ENCODE data around the gene OR2T8.

OR2T8 gene

GRCh38 chr1:247919952-247920351 lies at the start of gene OR2T8:
OR2T8 (plus strand) TSS chr1:247920252; CDS start chr1:247921018, 766 bp downstream.
- H3K4me3 ChIP-seq (ENCODE audit: low read depth, low read length): no peak within 1 kb of the TSS
- no peak for DNase-seq (ENCODE audit: low read depth)
- TF ChIP-seq CTCF (conservative IDR thresholded peaks at IDR 0.05; ENCODE audit: low read depth, low read length): no peak

- no peak overlapping the region for H3K4me3 ChIP-seq (ENCODE audit: low read depth, low read length)
- DNase-seq (ENCODE audit: low read depth): no peak
These were observed 36.7 kb upstream of the OR2T8 start for GRCh38 chr1:247883346-247883745.

GRCh38 chr1:247884797-247885413 lies 35.1 kb upstream of the OR2T8 start:
- DNase-seq (ENCODE audit: low read depth): no peak
- TF ChIP-seq CTCF (conservative IDR thresholded peaks at IDR 0.05; ENCODE audit: low read depth, low read length): no peak
- no peak overlapping the region for H3K4me3 ChIP-seq (ENCODE audit: low read depth, low read length)

More at GRCh38 chr1:247883346-247883745, 36.7 kb upstream of the OR2T8 start:
- TF ChIP-seq CTCF (conservative IDR thresholded peaks at IDR 0.05; ENCODE audit: low read depth, low read length): no peak

- no peak for TF ChIP-seq CTCF (conservative IDR thresholded peaks at IDR 0.05; ENCODE audit: low read depth, low read length)
- no peak for DNase-seq (ENCODE audit: low read depth)
- H3K4me3 ChIP-seq (ENCODE audit: low read depth, low read length): no peak within 1 kb of the TSS
These were observed 24.9 kb upstream of the OR2T8 start, which contains the start of gene OR2W3 for GRCh38 chr1:247895163-247895637. OR2W3 (plus strand) TSS chr1:247895587; CDS start chr1:247895587, 0 bp downstream.

- no peak for TF ChIP-seq CTCF (conservative IDR thresholded peaks at IDR 0.05; ENCODE audit: low read depth, low read length)
- no peak for DNase-seq (ENCODE audit: low read depth)
- no peak overlapping the region for H3K4me3 ChIP-seq (ENCODE audit: low read depth, low read length)
These were observed 24.1 kb upstream of the OR2T8 start for GRCh38 chr1:247895976-247896375.

GRCh38 chr1:247904122-247904521 lies 15.9 kb upstream of the OR2T8 start:
- no peak for TF ChIP-seq CTCF (conservative IDR thresholded peaks at IDR 0.05; ENCODE audit: low read depth, low read length)
- no peak for DNase-seq (ENCODE audit: low read depth)
- H3K4me3 ChIP-seq (ENCODE audit: low read depth, low read length): no peak overlapping the region

GRCh38 chr1:247905181-247905580 lies 14.9 kb upstream of the OR2T8 start:
- TF ChIP-seq CTCF (conservative IDR thresholded peaks at IDR 0.05; ENCODE audit: low read depth, low read length): no peak
- no peak for DNase-seq (ENCODE audit: low read depth)
- H3K4me3 ChIP-seq (ENCODE audit: low read depth, low read length): no peak overlapping the region

Measured in choroid plexus epithelial cell (primary cell).